Effector memory CD4-positive, alpha-beta T cell (primary cell): ENCODE data around the gene MC4R.

Experiments used
- DNase-seq, 3 donors: peaks; one replicate each; pipeline ENCODE4 v3.0.0-alpha.2; 2020
- H3K27ac ChIP-seq: 2 replicates; pipeline ENCODE4 v1.7.0; 2013; ENCODE audit warnings: mild to moderate bottlenecking, low read length, moderate library complexity; ENCODE audit not compliant: insufficient read depth, poor library complexity, severe bottlenecking
- H3K27me3 ChIP-seq: replicated peaks from 2 replicates; pipeline ENCODE4 v1.7.0; 2013; ENCODE audit warnings: mild to moderate bottlenecking, low read length; ENCODE audit not compliant: insufficient read depth, control insufficient read depth, poor library complexity, severe bottlenecking
- H3K36me3 ChIP-seq: 2 replicates; pipeline ENCODE4 v1.7.0; 2013; ENCODE audit warnings: mild to moderate bottlenecking, low read length, moderate library complexity; ENCODE audit not compliant: control insufficient read depth, insufficient read depth
- H3K4me1 ChIP-seq: 2 replicates; pipeline ENCODE4 v1.7.0; 2013; ENCODE audit warnings: low read length, mild to moderate bottlenecking; ENCODE audit not compliant: control insufficient read depth, insufficient read depth, poor library complexity, severe bottlenecking
- H3K4me3 ChIP-seq: 2 replicates; pipeline ENCODE4 v1.7.0; 2013; ENCODE audit warnings: low read length, low read depth, mild to moderate bottlenecking; ENCODE audit not compliant: insufficient read depth, poor library complexity, severe bottlenecking
- H3K9me3 ChIP-seq: 2 replicates; pipeline ENCODE4 v1.7.0; 2013; ENCODE audit warnings: mild to moderate bottlenecking, low read length, moderate library complexity; ENCODE audit not compliant: control insufficient read depth

MC4R gene

GRCh38 chr18:60331890-60332289, 40.7 kb downstream of the MC4R start:
- Histone ChIP-seq H3K36me3 (no peaks in the 10 kb centered on the region), H3K27ac (no peak overlapping the region), H3K4me3 (no peak overlapping the region), H3K27me3 (no peaks in the 10 kb centered on the region), H3K9me3 (no peaks in the 10 kb centered on the region), H3K4me1 (no peaks in the 10 kb centered on the region)
- no peak for DNase-seq

- H3K4me3 ChIP-seq, result no peak overlapping the region
- DNase-seq, result no peak
Measured at GRCh38 chr18:60329131-60329530, 43.4 kb downstream of the MC4R start.

GRCh38 chr18:60327880-60328279, 44.7 kb downstream of the MC4R start:
- H3K4me3 ChIP-seq, result no peak overlapping the region
- no peak for DNase-seq
- H3K9me3 ChIP-seq, result no peaks in the 10 kb centered on the region
- no peaks in the 10 kb centered on the region for H3K4me1 ChIP-seq
- H3K27me3 ChIP-seq, result no peaks in the 10 kb centered on the region
- no peak overlapping the region for H3K27ac ChIP-seq
- no peaks in the 10 kb centered on the region for H3K36me3 ChIP-seq

More at GRCh38 chr18:60329131-60329530, 43.4 kb downstream of the MC4R start:
- Histone ChIP-seq H3K36me3 (no peaks in the 10 kb centered on the region), H3K9me3 (no peaks in the 10 kb centered on the region), H3K27me3 (no peaks in the 10 kb centered on the region), H3K27ac (no peak overlapping the region), H3K4me1 (no peaks in the 10 kb centered on the region)

GRCh38 chr18:60322591-60322990, 50.0 kb downstream of the MC4R start:
- no peaks in the 10 kb centered on the region for H3K36me3 ChIP-seq

More at GRCh38 chr18:60322591-60322990, 50.0 kb downstream of the MC4R start:
- no peaks in the 10 kb centered on the region for H3K9me3 ChIP-seq
- H3K27ac ChIP-seq, result no peak overlapping the region
- H3K27me3 ChIP-seq, result no peaks in the 10 kb centered on the region
- no peak overlapping the region for H3K4me3 ChIP-seq
- no peak for DNase-seq
- no peaks in the 10 kb centered on the region for H3K4me1 ChIP-seq
